ENCODE results near the gene INPP5A.

GRCh38 chr10:132527339-132528063 is 10.1 kb upstream of the INPP5A start:
- TF ChIP-seq CTCF (IDR thresholded peaks at IDR 0.05), result no peak
- TF ChIP-seq EZH2 (IDR thresholded peaks at IDR 0.05; ENCODE audit: borderline replicate concordance, insufficient read depth, low read depth, low read length, poor library complexity, severe bottlenecking), result no peak
